Lung microvascular endothelial cell (primary cell): ENCODE results near the gene ALKBH2. TPM values are rescaled to one million over a fixed set of nuclear protein-coding genes. Genes with fewer than 3 reads are reported as not detected.

Experiments
- DNase-seq, 2 donors: peaks; one replicate each; pipeline versions ENCODE4 v3.0.0 to v3.0.0-alpha.2; 2010; ENCODE audit warnings: low read depth in 2 of 2
- total RNA-seq: library from RNA; depleted of rRNA; stranded (reverse); fragments of >200 nt; gene quantifications from 2 replicates; pipeline ENCODE4 v1.2.1, GENCODE V29; 2014

ALKBH2 gene
- total RNA-seq, 1 donor from 2014 or later: 5.4 TPM

DNA sequence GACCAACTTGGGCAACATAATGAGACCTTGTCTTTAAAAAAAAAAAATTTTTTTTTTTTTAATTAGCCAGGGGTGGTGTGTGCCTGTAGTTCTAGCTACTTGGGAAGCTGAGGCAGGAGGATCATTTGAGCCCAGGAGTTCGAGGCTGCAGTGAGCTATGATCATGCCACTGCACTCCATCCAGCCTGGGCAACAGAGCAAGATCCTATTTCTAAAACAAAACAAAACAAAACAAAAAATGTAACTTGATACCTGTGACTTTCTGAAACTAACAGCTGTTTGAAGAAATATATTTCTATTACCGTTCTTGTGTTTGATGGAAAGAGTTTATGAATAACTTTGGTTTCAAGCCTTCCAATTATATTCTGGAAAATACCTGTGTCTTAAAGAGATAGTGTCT, 21.4 kb upstream of the ALKBH2 start:
- no peak for DNase-seq

DNA sequence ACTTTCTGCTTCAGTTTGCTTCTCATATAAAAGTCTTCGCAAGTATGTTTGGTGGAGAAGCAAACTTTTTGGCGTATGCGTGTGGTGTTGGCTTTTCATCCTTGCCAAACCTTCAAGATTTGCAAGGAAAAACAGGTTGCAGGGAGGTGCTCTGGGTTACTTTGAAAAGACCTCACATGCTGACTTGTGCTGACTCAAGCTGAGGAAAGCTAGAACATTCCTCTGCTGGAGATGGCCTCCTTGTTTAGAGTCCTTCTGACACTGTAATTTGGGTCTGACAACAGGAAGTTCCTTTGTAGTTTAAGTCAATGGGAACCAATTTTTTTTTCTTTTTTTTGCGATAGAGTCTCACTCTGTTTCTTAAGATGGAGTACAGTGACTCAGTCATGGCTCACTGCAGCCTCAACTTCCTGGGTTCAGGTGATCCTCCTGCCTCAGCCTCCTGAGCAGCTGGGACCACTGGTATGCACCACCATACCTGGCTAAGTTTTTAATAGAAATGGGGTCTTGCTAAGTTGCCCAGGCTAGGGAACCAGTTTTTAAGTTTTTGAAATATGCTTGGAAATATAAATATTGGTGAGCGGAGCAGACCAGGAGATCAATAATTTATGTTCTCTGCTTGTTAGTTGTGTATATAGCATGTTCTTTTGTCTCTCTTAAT, 20.5 kb upstream of the ALKBH2 start:
- no peak for DNase-seq

- no peak for DNase-seq
These were observed 19.6 kb upstream of the ALKBH2 start for GRCh38 chr12:109112720-109113465.

DNA sequence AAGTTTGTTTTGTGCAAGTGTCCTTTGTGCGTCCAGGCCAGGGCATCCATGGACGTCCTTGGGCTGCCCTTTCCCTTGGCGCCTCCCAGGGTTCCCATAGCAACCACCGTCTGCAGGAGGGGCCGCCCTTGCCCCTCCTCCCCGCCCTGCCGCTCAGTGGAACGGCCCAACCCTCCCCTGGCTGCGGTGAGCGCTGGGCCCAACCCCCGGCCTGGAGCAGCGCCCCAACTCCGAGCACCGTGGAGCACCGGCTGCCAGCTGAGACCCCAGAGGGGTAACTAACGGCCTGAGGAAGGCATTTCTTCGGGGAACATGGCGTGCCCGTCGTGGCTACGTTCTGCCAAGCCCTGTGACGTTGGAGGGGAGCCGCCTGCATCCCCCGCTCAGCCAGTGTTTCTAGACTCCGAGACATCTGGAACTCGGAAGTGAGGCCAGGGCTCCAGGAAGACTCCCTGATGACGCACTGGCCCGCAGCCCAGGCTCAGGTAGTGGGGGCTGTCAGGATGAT, 17.8 kb upstream of the ALKBH2 start:
- peak; percentile 70 to 87 for DNase-seq

DNA sequence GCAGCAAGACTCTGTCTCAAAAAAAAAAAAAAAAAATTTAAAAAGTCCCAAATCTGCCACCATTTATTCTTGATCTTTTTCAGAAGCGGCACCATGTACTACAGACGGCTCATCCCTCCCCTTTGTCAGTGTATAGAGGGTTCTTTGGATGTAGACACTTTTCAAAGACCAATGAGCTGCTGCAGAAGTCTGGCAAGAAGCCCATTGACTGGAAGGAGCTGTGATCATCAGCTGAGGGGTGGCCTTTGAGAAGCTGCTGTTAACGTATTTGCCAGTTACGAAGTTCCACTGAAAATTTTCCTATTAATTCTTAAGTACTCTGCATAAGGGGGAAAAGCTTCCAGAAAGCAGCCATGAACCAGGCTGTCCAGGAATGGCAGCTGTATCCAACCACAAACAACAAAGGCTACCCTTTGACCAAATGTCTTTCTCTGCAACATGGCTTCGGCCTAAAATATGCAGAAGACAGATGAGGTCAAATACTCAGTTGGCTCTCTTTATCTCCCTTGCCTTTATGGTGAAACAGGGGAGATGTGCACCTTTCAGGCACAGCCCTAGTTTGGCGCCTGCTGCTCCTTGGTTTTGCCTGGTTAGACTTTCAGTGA, 16.6 kb upstream of the ALKBH2 start:
- DNase-seq: no peak

DNA sequence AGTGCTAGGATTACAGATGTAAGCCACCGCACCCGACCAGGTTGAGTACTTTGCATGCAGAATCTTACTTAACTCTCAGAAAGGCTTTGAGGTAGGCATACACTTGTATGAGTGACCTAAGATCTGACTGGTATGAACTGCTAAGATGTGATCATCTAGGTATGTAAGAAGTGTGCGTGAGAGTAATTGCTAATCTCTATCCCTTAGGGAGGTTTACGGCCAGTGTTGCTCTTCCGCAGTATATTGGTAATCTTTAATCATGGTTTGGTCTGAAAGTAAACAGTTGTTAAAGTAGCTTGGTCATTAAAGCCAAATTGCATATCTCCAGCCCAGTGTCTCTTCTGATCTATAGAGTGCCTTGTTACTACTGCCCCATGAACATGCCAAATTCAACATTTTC, 11.9 kb upstream of the ALKBH2 start:
- DNase-seq: no peak

DNA sequence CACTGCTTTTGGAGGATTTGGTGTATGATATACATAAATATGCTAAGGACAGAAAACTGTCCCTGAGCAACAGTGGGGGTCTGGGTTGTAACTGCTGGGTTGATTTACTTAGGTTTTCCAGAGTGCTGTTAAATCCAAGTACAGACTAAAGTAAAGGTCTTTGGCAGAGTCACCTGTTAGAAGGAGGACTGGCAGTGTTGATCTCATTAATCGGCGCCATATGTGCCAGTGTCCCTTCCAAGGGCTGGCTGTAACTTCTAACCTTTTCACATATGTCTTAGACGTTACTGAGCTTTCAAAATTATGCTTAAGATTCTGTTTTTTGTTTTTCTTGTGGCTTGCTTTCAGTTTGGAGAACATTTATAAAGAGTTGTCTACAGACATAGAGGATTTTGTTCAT, 9.2 kb upstream of the ALKBH2 start:
- no peak for DNase-seq

DNA sequence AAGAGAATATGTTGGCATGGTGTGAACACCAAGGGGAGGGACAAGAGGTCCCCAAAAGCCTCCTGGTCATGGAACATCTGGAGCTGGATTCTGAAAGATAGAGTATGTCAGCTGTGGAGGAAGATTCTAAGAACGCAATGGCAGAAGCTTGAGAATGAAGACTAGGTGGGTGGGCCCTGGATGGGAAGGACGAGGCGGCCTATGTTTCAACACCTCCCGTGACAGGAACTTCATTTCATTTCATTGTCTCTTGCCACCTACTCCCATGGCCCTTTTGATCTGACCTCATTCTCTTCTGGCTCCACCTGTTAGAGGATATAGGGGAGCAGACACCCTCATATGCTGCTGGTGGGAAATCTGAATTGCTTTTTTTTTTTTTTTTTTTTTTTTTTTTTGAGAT, 7.5 kb upstream of the ALKBH2 start:
- no peak for DNase-seq

GRCh38 chr12:109099431-109100020, 6.3 kb upstream of the ALKBH2 start:
- DNase-seq: no peak

- DNase-seq: peak; percentile 48 to 50
These were observed 5.4 kb upstream of the ALKBH2 start for GRCh38 chr12:109098651-109099050.

- peak; percentile 34 to 71 for DNase-seq
These were observed 4.9 kb upstream of the ALKBH2 start for GRCh38 chr12:109098183-109098604.

GRCh38 chr12:109097435-109098182, 4.3 kb upstream of the ALKBH2 start, which contains the start of gene UNG:
TSS of gene UNG (plus strand) at chr12:109097597. CDS start at chr12:109097680, 83 bp downstream.
- DNase-seq: peak; percentile 97

- no peak for DNase-seq
These were observed 3.8 kb upstream of the ALKBH2 start for GRCh38 chr12:109097140-109097434.

- no peak for DNase-seq
These were observed 713 bp downstream of the ALKBH2 start for GRCh38 chr12:109092497-109093021.

DNA sequence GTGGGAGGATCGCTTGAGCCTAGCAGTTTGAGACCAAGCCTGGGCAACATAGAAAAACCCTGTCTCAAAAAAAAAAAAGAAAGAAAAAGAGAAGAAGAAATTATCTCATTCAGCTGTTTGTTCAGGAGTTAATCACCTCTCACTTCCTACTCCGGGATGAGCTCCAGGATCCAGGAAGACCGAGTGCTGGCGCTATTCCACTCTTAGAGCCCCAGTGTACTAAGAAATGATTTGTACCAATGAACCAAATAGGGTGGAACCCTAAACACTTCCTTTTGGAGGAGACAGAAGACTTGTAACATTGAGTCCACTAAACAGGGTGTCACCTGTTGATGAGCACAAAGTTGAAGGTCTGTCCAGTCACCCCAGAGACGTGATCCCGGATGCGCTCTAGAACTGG, 3.6 kb downstream of the ALKBH2 start:
- DNase-seq: no peak

GRCh38 chr12:109088818-109089217, 4.5 kb downstream of the ALKBH2 start:
- peak in 1 of 2 donors; percentile 16 for DNase-seq

DNA sequence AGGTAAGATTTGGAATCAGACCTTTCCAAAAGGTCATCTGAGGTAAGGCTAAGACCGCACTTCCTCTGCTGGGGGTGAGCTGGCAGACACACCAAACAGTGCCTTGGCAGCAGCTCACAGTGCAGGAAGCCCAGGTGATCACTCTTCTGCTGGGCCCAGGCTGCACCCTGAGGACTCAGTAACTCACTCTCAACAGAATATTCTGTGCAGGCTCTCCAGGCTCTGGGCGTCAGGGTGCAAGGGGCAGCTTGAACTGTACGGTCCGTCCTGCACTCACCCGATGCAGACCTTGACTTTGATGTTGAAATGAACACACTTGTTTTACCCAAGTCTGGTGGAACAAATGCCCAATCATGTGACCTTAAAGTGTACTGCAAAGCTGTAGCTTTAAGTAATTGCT, 6.0 kb downstream of the ALKBH2 start:
- DNase-seq: no peak

DNA sequence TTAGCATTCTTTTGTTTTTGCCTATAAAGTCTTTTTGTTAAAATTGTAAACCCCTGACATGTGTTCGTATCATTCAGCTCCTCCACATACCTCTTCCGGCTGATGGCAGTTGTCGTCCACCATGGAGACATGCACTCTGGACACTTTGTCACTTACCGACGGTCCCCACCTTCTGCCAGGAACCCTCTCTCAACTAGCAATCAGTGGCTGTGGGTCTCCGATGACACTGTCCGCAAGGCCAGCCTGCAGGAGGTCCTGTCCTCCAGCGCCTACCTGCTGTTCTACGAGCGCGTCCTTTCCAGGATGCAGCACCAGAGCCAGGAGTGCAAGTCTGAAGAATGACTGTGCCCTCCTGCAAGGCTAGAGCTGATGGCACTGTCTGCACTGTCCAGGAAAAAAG, 7.7 kb downstream of the ALKBH2 start:
- DNase-seq: no peak

GRCh38 chr12:109084425-109084824, 8.8 kb downstream of the ALKBH2 start:
- no peak for DNase-seq

GRCh38 chr12:109082751-109083150, 10.5 kb downstream of the ALKBH2 start:
- no peak for DNase-seq

GRCh38 chr12:109074866-109075265, 18.4 kb downstream of the ALKBH2 start:
- DNase-seq: no peak
